Upper lobe of left lung (tissue), 6 donors: ENCODE data around the gene DNAJC2. TPM values are rescaled to one million over a fixed set of nuclear protein-coding genes. Genes with fewer than 3 reads are reported as not detected.

Experiments used
- ATAC-seq, 2 donors: fragments of 200-7000 bp; cut with Tn5 transposase; one replicate each; pipeline ENCODE4 v1.9.1; 2022; ENCODE audit warnings: mild to moderate bottlenecking in 2 of 2, moderate library complexity in 2 of 2; ENCODE audit not compliant: low FRiP score in 2 of 2
- DNase-seq, 2 donors: peaks; one replicate each; pipeline ENCODE4 v3.0.0-alpha.2; 2019 to 2020
- H3K27ac ChIP-seq, 4 donors: fragments of 200-600 bp; sonication (generic); one replicate each; pipeline ENCODE4 v1.5.1; 2016 to 2019
- H3K27me3 ChIP-seq, 4 donors: fragments of 200-600 bp; sonication (generic); one replicate each; pipeline ENCODE4 v1.5.1; 2017 to 2019
- H3K36me3 ChIP-seq, 4 donors: fragments of 200-600 bp; sonication (generic); one replicate each; pipeline ENCODE4 v1.5.1; 2016 to 2019
- H3K4me1 ChIP-seq, 4 donors: fragments of 200-600 bp; sonication (generic); one replicate each; pipeline ENCODE4 v1.5.1; 2018 to 2019
- H3K4me3 ChIP-seq, 4 donors: fragments of 200-600 bp; sonication (generic); one replicate each; pipeline ENCODE4 v1.5.1; 2017 to 2019; ENCODE audit warnings: mild to moderate bottlenecking in 2 of 4, moderate library complexity in 1 of 4
- H3K9me3 ChIP-seq, 4 donors: fragments of 200-600 bp; sonication (generic); one replicate each; pipeline ENCODE4 v1.5.1; 2018 to 2019
- CTCF ChIP-seq, 6 experiments: fragments of 450-650 bp in 4 of 6; fragments of 200-600 bp in 2 of 6; sonication (generic) in 2 of 6; IDR thresholded peaks; one replicate each; pipeline ENCODE4 v1.5.1; 2016 to 2019; ENCODE audit warnings: antibody characterized with exemption in 6 of 6
- EP300 ChIP-seq, 4 donors: sonication (generic); formaldehyde crosslinking; IDR thresholded peaks; one replicate each; pipeline ENCODE4 v1.5.1; 2017; ENCODE audit warnings: antibody characterized with exemption in 4 of 4, control low read depth in 2 of 4
- POLR2A ChIP-seq, 4 donors: fragments of 450-650 bp; IDR thresholded peaks; one replicate each; pipeline ENCODE4 v1.5.1; 2016 to 2017; ENCODE audit warnings: antibody characterized with exemption in 4 of 4, mild to moderate bottlenecking in 2 of 4
- POLR2AphosphoS5 ChIP-seq, 2 donors: sonication (generic); formaldehyde crosslinking; IDR thresholded peaks; one replicate each; pipeline ENCODE4 v1.5.1; 2017; ENCODE audit warnings: antibody characterized with exemption in 2 of 2
- WGBS, 2 donors: methylation state at CpG; one replicate each; pipeline ENCODE4 v1.1.5; 2017 to 2018; 5-methylcytosine and 5-hydroxymethylcytosine counted together
- total RNA-seq, 6 donors: library from RNA; depleted of rRNA in 4 of 6; stranded (reverse); fragments of >200 nt in 4 of 6; gene quantifications; one replicate each; pipeline versions ENCODE4 v1.1.0 to v1.2.1, GENCODE V29; 2016 to 2021
- donor health status: DM: no; HTN: no; CAD: no; lungs with moderate emphysema.
- donor health status: DM: no; HTN: yes; CAD: no; lungs with severe emphysema.

Gene DNAJC2
- total RNA-seq, 6 donors from 2014 or later, result 13.1 to 30.4 (median 16.6) TPM

- DNase-seq, result no peak
- TF ChIP-seq CTCF (IDR thresholded peaks at IDR 0.05) (no peak), POLR2A (IDR thresholded peaks at IDR 0.05) (no peak), EP300 (IDR thresholded peaks at IDR 0.05) (no peak), POLR2AphosphoS5 (IDR thresholded peaks at IDR 0.05) (no peak)
- peaks cover 29 to 51% (median 41%) of the 10 kb centered on the region in 4 donors for H3K4me1 ChIP-seq
- ATAC-seq, result no peak
- peaks cover 0 to 27% (median 4%) of the 10 kb centered on the region in 4 donors for H3K36me3 ChIP-seq
- 31 to 38% methylated on average over 2 of the region's 2 CpGs for WGBS, 2 donors
- H3K9me3 ChIP-seq, result no peaks in the 10 kb centered on the region
- peak overlapping the region; percentile 16 to 81 (median 72) for H3K4me3 ChIP-seq
- no peaks in the 10 kb centered on the region for H3K27me3 ChIP-seq
- H3K27ac ChIP-seq, result no peak overlapping the region
Measured at GRCh38 chr7:103348959-103349358, 4.4 kb upstream of the DNAJC2 start.

- ATAC-seq (no peak), DNase-seq (no peak)
- peak overlapping the region; percentile 46 to 81 (median 72) for H3K4me3 ChIP-seq
- H3K9me3 ChIP-seq, result no peaks in the 10 kb centered on the region
- H3K27ac ChIP-seq, result peak overlapping the region in 1 of 4 donors; percentile 92
- peaks cover 0 to 22% (median 3%) of the 10 kb centered on the region in 4 donors for H3K36me3 ChIP-seq
- TF ChIP-seq POLR2AphosphoS5 (IDR thresholded peaks at IDR 0.05) (no peak), EP300 (IDR thresholded peaks at IDR 0.05) (no peak), CTCF (IDR thresholded peaks at IDR 0.05) (no peak), POLR2A (IDR thresholded peaks at IDR 0.05) (no peak)
- H3K27me3 ChIP-seq, result no peaks in the 10 kb centered on the region
- 9 to 21% methylated on average over 13 of the region's 13 CpGs for WGBS, 2 donors
- peaks cover 34 to 55% (median 46%) of the 10 kb centered on the region in 4 donors for H3K4me1 ChIP-seq
Measured at GRCh38 chr7:103348452-103348851, 3.9 kb upstream of the DNAJC2 start.

GRCh38 chr7:103347507-103348267 lies 3.1 kb upstream of the DNAJC2 start, which contains the start of gene PSMC2:
Gene PSMC2 (plus strand): TSS chr7:103347643. CDS start chr7:103347712, 69 bp downstream.
- peaks cover 41 to 63% (median 53%) of the 10 kb centered on the region in 4 donors for H3K4me1 ChIP-seq
- WGBS, 2 donors, result 0 to 1% methylated on average over 25 of the region's 25 CpGs
- peak within 1 kb of the TSS; percentile 46 to 81 (median 72) for H3K4me3 ChIP-seq
- no peaks in the 10 kb centered on the region for H3K27me3 ChIP-seq
- peak; percentile 90 to 91 for ATAC-seq
- TF ChIP-seq CTCF (IDR thresholded peaks at IDR 0.05), result no peak
- peak in 3 of 4 donors; percentile 43 to 64 (median 45) for TF ChIP-seq POLR2A (IDR thresholded peaks at IDR 0.05)
- peak; percentile 63 to 80 for TF ChIP-seq POLR2AphosphoS5 (IDR thresholded peaks at IDR 0.05)
- peak in 1 of 4 donors; percentile 2 for TF ChIP-seq EP300 (IDR thresholded peaks at IDR 0.05)
- DNase-seq, result peak; percentile 76 to 77
- peak within 1 kb of the TSS; percentile 84 to 92 (median 90) for H3K27ac ChIP-seq
- no peaks in the 10 kb centered on the region for H3K9me3 ChIP-seq
- peaks cover 0 to 15% (median 0%) of the 10 kb centered on the region in 4 donors for H3K36me3 ChIP-seq

- H3K27me3 ChIP-seq, result no peaks in the 10 kb centered on the region
- TF ChIP-seq EP300 (IDR thresholded peaks at IDR 0.05), result no peak
- TF ChIP-seq CTCF (IDR thresholded peaks at IDR 0.05), result no peak
- no peak for TF ChIP-seq POLR2A (IDR thresholded peaks at IDR 0.05)
- no peak overlapping the region for H3K27ac ChIP-seq
- ATAC-seq (no peak), DNase-seq (no peak)
- no peak overlapping the region for H3K4me3 ChIP-seq
- 89 to 90% methylated on average over 5 of the region's 5 CpGs for WGBS, 2 donors
- peaks cover 0 to 15% (median 0%) of the 10 kb centered on the region in 4 donors for H3K36me3 ChIP-seq
- H3K9me3 ChIP-seq, result no peaks in the 10 kb centered on the region
- H3K4me1 ChIP-seq, result peaks cover 48 to 75% (median 55%) of the 10 kb centered on the region in 4 donors
Measured at GRCh38 chr7:103346396-103346795, 1.8 kb upstream of the DNAJC2 start.
